ENCODE results near the gene TSC2. TPM values are rescaled to one million over a fixed set of nuclear protein-coding genes. Genes with fewer than 3 reads are reported as not detected.

TSC2 gene
- polyA plus RNA-seq, 3 donors: 11.7 to 95.1 (median 20.8) TPM

DNA sequence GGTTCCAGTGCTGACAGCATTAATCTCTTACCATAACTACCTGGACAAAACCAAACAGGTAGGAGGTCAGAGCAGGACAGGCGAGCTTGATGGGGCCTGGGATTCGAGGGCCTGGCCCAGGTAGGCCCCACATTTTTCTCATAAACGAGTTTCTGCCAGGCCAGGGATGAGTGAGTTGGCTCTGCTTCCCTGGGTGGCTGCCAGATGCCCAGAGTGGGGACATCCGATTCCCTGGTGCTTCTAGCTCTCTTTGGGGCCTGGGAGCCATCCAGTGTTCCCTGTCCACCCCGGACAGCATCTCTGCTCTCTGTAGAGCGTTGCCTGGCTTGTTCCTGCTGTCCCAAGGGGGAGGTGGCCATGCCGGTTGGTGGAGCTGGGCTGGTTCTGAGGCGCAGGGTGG lies 25.1 kb downstream of the TSC2 start:
- H3K27ac ChIP-seq (ENCODE audit: low read depth in 1 of 2, low read length in 2 of 2): no peak overlapping the region
- Mint-ChIP-seq H3K4me3 (no peak overlapping the region), H3K9me3 (no peaks in the 10 kb centered on the region), H3K36me3 (peaks cover 68 to 94% of the 10 kb centered on the region in 2 donors), H3K27me3 (ENCODE audit: low read depth in 3 of 3) (peaks cover 0 to 3% (median 0%) of the 10 kb centered on the region in 3 donors), H3K4me1 (no peaks in the 10 kb centered on the region), H3K27ac (peak overlapping the region in 1 of 7 donors; percentile 68)
- no peaks in the 10 kb centered on the region for H4K20me1 ChIP-seq (ENCODE audit: insufficient read depth, low read length)
- peaks cover 60 to 88% of the 10 kb centered on the region in 2 donors for H3K36me3 ChIP-seq (replicated peaks in 1 of 2; ENCODE audit: control insufficient read depth in 1 of 2, insufficient read depth in 2 of 2, low read length in 2 of 2)
- no peak overlapping the region for H3K4me2 ChIP-seq (replicated peaks; ENCODE audit: extremely low read depth, low read length, poor library complexity, severe bottlenecking)
- no peaks in the 10 kb centered on the region for H3K79me2 ChIP-seq (ENCODE audit: insufficient read depth, low read length)
- WGBS (ENCODE audit: insufficient coverage): 95% methylated on average over 8 of the region's 8 CpGs
- intact Hi-C loops (cut with micrococcal nuclease): no loop called here
- no peaks in the 10 kb centered on the region for H3K9me3 ChIP-seq (replicated peaks in 1 of 2; ENCODE audit: control insufficient read depth in 1 of 2, insufficient read depth in 1 of 2, low read length in 2 of 2)
- TF ChIP-seq, protein P1, sequence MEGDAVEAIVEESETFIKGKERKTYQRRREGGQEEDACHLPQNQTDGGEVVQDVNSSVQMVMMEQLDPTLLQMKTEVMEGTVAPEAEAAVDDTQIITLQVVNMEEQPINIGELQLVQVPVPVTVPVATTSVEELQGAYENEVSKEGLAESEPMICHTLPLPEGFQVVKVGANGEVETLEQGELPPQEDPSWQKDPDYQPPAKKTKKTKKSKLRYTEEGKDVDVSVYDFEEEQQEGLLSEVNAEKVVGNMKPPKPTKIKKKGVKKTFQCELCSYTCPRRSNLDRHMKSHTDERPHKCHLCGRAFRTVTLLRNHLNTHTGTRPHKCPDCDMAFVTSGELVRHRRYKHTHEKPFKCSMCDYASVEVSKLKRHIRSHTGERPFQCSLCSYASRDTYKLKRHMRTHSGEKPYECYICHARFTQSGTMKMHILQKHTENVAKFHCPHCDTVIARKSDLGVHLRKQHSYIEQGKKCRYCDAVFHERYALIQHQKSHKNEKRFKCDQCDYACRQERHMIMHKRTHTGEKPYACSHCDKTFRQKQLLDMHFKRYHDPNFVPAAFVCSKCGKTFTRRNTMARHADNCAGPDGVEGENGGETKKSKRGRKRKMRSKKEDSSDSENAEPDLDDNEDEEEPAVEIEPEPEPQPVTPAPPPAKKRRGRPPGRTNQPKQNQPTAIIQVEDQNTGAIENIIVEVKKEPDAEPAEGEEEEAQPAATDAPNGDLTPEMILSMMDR (IDR thresholded peaks at IDR 0.05): no peak
- H3K9ac ChIP-seq (ENCODE audit: insufficient read depth, low read length, poor library complexity, severe bottlenecking): no peak overlapping the region
- H3K27me3 ChIP-seq (ENCODE audit: control insufficient read depth in 2 of 2, insufficient read depth in 2 of 2, low read length in 2 of 2): no peaks in the 10 kb centered on the region
- no peaks in the 10 kb centered on the region for H3K4me1 ChIP-seq (ENCODE audit: control insufficient read depth in 1 of 2, insufficient read depth in 2 of 2, low read length in 2 of 2)
- no peak overlapping the region for H2AFZ ChIP-seq (ENCODE audit: insufficient read depth, low read depth, low read length, poor library complexity, severe bottlenecking)
- H3K4me3 ChIP-seq (replicated peaks in 1 of 3; ENCODE audit: low read depth in 2 of 3, low read length in 3 of 3): no peak overlapping the region
- no peak for DNase-seq

DNA sequence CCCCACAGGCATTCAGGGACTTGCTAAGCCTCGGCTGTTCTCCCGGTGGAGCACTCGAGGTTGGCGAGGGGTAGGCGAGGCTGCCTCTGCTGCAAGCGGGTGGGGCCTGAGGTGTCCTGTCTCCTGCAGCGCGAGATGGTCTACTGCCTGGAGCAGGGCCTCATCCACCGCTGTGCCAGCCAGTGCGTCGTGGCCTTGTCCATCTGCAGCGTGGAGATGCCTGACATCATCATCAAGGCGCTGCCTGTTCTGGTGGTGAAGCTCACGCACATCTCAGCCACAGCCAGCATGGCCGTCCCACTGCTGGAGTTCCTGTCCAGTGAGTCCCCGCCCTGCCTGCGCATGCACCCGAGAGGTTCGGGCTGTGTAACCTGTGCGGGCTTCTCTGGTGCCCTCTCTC lies 26.3 kb downstream of the TSC2 start:
- Mint-ChIP-seq H3K27me3 (ENCODE audit: low read depth in 3 of 3) (peaks cover 0 to 3% (median 0%) of the 10 kb centered on the region in 3 donors), H3K4me3 (no peak overlapping the region), H3K36me3 (peaks cover 67 to 94% of the 10 kb centered on the region in 2 donors), H3K27ac (peak overlapping the region in 1 of 7 donors; percentile 46), H3K4me1 (no peaks in the 10 kb centered on the region), H3K9me3 (no peaks in the 10 kb centered on the region)
- H3K9me3 ChIP-seq (replicated peaks in 1 of 2; ENCODE audit: control insufficient read depth in 1 of 2, insufficient read depth in 1 of 2, low read length in 2 of 2): no peaks in the 10 kb centered on the region
- H3K4me2 ChIP-seq (replicated peaks; ENCODE audit: extremely low read depth, low read length, poor library complexity, severe bottlenecking): no peak overlapping the region
- no peak overlapping the region for H3K4me3 ChIP-seq (replicated peaks in 1 of 3; ENCODE audit: low read depth in 2 of 3, low read length in 3 of 3)
- no peaks in the 10 kb centered on the region for H3K79me2 ChIP-seq (ENCODE audit: insufficient read depth, low read length)
- H2AFZ ChIP-seq (ENCODE audit: insufficient read depth, low read depth, low read length, poor library complexity, severe bottlenecking): no peak overlapping the region
- TF ChIP-seq, protein P1 (IDR thresholded peaks at IDR 0.05): no peak
- H3K27ac ChIP-seq (ENCODE audit: low read depth in 1 of 2, low read length in 2 of 2): no peak overlapping the region
- no peaks in the 10 kb centered on the region for H3K4me1 ChIP-seq (ENCODE audit: control insufficient read depth in 1 of 2, insufficient read depth in 2 of 2, low read length in 2 of 2)
- 97% methylated on average over 20 of the region's 20 CpGs for WGBS (ENCODE audit: insufficient coverage)
- no peak overlapping the region for H3K9ac ChIP-seq (ENCODE audit: insufficient read depth, low read length, poor library complexity, severe bottlenecking)
- H4K20me1 ChIP-seq (ENCODE audit: insufficient read depth, low read length): no peaks in the 10 kb centered on the region
- H3K27me3 ChIP-seq (ENCODE audit: control insufficient read depth in 2 of 2, insufficient read depth in 2 of 2, low read length in 2 of 2): no peaks in the 10 kb centered on the region
- intact Hi-C loops (cut with micrococcal nuclease): no loop called here
- no peak for DNase-seq
- peaks cover 63 to 88% of the 10 kb centered on the region in 2 donors for H3K36me3 ChIP-seq (replicated peaks in 1 of 2; ENCODE audit: control insufficient read depth in 1 of 2, insufficient read depth in 2 of 2, low read length in 2 of 2)

Measured in CD14-positive monocyte (primary cell).